Measurements from ENCODE around the gene IL9R.
"Not testable (repeated sequence)": the region's sequence is repeated elsewhere in the genome, so short reads cannot be mapped to it uniquely, and the experiment has no call there.

Gene IL9R, protein sequence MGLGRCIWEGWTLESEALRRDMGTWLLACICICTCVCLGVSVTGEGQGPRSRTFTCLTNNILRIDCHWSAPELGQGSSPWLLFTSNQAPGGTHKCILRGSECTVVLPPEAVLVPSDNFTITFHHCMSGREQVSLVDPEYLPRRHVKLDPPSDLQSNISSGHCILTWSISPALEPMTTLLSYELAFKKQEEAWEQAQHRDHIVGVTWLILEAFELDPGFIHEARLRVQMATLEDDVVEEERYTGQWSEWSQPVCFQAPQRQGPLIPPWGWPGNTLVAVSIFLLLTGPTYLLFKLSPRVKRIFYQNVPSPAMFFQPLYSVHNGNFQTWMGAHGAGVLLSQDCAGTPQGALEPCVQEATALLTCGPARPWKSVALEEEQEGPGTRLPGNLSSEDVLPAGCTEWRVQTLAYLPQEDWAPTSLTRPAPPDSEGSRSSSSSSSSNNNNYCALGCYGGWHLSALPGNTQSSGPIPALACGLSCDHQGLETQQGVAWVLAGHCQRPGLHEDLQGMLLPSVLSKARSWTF

DNA sequence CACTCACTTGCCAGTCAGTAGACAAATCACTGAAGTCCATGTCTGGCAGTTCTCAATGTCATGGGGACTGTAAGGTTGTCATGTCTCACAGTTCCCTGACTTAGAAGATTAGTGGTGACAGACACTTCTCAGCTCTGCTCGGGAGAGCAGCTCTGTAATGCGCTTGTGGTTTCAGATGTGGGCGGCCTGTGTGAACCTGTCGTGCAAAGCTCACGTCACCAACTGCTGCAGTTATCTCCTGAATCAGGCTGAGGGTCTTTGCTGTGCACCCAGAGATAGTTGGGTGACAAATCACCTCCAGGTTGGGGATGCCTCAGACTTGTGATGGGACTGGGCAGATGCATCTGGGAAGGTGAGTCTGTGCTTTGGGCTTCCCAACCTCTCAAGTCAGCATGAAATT lies at the start of gene IL9R:
Gene IL9R (plus strand): TSS at position 261 of the 400 bp plus-strand sequence. CDS start 64 bp downstream, at position 325.
- no peak for DNase-seq (ENCODE audit: low read depth)

DNA sequence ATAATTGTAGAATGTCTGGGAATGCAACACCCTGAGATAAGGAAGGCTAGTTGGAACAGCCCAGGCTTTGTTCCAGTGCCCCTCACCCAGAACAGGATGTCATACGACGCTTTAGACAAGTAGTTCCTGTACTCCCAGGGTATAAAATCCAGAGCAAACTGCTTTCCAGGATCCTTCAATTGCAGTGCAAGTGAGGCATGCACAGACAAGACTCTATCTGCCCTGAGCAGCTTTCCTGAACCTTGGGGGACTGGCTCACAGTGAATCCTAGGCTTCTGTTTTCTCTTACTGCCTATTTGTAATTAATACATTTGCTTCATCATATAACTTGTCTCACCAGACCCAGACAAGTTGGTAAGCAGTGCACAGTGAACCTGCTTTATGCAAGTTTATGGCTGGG lies 48.4 kb upstream of the IL9R start:
- no peak for DNase-seq (ENCODE audit: low read depth)

DNA sequence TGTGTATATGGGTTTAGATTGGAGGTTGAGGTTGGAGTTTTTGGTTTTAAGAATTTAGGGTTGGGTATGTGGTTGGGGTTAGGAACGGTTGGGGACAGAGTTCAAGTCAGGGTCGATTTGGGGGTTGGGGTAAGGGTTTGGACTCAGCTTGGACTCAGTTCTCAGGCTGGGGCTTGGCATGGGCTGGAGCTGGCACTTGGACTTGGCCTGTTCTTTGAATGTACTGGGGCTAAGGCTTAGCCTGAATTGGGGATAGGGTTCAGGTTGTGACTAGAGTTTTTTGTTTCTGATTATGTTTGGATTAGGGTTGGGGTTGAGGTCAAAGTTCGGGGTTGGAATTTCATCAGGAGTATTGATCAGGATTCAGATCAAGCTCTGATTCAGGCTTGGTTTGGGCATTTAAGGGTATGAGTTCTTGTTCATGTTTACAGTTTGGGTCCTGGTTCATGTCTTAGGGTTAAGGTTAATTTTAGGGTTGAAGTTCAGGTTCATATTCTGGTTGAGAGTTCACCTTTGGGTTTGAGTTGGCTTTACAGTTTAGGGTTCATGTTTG lies 46.2 kb upstream of the IL9R start:
- DNase-seq (ENCODE audit: low read depth) = no peak

DNA sequence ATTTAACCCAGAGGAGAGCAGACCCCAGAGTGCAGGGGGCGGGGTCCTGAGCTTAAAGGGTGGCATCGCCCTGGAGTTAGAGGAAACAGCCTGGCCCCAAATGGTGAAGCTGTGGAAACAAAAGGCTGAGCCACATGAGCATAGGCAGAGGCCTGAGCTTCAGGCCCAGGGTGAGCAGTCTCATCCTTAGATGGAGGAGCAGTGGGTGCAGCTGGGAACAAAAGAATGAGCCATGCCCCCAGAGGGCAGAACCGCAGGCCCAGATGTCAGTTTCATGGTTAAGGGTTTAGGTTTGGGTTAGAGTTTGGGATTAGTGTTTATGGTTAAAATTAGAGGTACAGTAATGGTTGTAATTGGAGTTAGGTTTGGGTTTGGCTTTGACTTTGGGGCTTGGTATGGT lies 44.4 kb upstream of the IL9R start:
- DNase-seq (ENCODE audit: low read depth) = no peak

DNA sequence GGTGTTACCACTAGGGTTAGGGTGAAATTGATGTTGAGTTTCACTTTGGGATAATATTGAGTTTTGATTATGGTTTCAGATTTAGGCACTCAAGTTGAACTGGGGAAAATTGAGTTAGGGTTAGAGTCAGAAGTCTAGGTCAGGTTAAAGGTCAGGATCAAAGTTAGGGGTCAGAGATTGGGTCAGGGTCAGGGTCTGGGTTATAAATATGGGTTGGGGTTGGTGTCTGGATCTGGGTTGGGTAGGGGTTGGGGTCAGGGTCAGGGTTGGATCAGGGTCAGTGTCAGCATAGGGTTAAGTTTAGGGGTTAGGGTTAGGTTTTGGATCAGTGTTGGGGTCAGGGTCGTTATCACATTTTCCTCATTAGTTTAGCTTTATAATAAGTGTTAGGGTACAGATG lies 42.7 kb upstream of the IL9R start:
- DNase-seq (ENCODE audit: low read depth) = no peak

DNA sequence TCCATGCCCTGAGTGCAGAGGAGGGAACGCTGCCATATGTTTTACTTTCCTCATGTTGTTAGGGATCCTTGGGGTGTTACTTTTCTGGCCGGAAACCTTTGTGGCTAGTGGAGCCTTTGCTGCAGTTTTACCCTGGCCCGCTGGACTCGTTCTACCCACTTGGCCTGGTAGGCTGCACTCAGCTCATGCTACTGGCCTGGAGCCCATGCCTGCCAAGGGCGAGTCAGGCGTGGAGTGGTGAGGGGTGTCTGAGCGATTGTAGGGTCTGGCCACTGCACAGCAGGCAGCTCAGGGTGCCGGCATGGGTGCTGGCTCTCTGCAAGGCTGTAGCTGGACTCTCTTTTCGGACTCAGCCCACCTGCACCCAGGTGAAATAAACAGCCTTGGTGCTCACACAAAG lies 41.4 kb upstream of the IL9R start:
- no peak for DNase-seq (ENCODE audit: low read depth)

DNA sequence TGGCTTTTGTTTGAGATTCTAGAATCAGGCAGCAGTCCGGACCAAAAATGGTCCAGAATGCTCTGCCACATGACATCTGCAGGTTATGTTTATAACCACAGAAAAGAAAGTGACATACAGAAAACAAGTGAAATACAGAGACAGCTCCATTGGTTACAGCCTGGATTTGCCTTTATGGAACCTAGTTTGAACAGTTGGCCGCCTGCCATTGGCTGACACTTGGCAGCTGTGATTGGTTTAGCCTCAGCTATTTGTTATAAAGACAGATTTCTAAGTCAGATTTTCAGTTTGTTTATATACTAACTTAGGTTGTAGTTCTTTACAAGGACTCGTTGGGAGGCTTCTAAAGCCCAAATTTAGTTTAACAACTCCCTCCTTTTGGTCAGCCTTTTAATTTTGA lies 40.8 kb upstream of the IL9R start:
- no peak for DNase-seq (ENCODE audit: low read depth)

DNA sequence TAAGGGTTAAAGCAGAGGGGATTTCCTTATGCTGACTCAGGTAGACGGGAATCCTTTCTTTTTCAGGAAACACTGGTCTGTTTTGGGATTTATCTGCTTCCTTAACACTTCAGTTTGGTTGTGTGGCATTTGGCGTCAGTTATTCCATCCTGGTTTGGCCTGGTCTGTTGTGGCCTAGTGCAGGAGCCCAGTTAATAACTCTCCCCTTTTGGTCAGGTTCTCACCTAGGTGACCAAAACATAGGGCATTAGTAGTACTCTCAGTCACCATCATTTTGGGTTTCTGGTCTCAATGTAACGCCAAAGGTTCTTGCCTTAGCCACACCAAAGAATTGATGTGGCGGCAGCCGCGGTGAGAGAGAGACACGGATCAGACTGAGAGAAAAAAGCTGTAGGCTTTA lies 39.7 kb upstream of the IL9R start:
- no peak for DNase-seq (ENCODE audit: low read depth)

DNA sequence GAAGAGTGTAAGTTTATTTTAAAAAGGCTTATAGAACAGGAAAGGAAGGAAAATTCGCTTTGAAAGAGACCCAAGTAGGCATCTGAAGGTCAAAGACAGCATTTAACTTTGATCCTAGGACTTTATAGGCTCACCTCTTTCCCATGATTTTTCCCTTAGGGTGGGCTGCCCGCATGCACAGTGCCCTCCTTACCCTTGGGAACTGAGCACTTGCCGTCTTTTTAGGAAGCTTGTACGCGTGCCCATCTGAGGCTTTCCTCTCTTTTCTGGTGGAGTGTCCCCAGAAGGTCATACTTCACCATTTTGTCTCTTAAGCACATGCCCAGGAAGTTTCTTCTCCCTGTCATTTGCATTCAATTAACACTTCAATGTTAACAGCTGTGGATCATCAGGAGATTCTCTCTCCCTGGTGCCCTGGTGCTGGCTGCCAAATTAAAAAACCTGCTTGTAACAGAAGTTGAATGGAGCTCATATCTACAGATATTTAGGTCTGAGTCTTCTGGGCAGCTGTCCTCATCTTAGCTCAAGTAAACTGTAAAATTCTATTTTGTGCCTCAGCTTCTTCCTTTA lies 38.4 kb upstream of the IL9R start:
- no peak for DNase-seq (ENCODE audit: low read depth)

DNA sequence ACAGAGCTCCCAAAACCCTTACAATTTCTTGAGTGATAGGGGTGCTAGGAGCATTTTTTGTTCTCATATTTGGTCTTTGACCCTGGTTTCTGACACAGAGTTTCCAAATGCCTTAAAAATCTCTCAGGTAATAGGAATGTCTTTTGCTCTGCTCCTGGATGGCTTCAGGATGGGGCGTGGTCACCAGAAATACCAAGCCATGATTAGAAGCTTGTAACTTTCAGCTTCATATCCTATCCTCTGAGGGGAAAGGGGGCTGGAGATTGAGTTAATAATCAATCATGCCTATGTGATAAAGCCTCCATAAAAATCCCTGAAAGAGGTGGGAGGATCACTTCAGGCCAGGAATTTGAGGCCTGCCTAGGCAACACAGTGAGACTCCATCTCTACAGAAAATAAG lies 34.6 kb upstream of the IL9R start:
- DNase-seq (ENCODE audit: low read depth) = no peak

DNA sequence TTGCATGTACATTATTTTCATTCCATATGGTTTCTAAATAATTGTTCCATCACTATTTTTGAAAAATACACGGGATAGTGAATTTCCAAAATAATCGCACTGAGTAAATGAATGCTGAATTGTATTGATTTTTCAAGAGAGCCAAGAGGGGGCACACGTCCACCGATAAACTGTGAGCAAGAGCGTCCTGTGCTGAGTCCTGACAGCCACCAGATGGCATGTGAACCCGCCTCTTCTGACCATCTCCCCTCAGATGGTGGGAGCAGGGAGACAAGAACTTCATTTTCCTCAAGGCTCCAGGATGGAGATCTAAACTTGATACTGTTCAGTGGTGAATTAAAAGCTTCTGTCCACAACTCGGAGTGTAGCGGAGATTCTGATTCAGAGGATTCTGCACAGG lies 30.6 kb upstream of the IL9R start:
- DNase-seq (ENCODE audit: low read depth) = no peak

DNA sequence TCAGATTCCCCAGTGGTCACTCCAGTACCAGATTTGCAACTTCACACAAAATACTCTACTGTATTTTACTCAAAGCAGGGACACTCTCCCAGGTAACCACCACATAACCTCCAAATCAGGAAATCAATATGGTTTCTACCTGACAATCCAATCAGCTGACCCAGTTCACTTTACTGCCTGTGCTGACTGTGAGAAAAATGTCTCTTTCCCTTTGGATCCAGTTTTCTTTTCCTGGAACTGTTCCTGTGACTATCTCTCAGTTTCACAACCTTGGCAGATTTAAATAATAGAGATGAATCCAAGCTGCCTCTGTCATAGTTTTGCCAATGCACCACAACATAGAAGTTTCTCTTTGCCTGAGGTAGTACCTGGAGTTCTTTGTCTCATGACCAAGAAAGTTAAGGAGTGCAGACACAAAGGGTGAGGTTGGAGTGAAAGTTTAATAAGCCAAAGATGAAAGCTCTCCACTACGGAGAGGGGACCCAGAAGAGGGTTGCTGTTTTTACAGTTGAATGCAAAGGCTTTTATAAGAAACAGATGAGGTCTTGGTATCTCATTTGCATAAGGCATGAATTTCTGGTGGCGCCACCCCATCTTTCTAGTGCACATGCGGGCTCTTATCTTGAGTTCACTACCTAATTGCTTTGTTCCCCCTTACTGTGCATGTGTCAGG lies 29.7 kb upstream of the IL9R start:
- DNase-seq (ENCODE audit: low read depth) = no peak

DNA sequence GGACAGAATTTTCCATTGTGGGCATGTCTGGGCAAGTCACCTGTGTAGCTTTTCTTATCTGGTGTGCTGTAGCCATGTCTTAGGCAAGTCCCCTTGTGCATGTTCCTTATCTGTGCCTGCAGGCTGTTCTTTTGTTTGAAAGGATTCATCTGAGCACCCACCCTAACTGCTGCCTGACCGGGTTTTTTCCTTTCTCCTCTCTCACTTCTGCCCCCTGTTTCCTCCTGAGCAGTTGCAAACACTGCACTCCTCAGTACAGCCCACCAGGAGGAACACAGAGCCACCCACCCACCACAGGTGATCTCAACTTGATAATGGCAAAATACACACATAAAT lies 29.2 kb upstream of the IL9R start:
- no peak for DNase-seq (ENCODE audit: low read depth)

DNA sequence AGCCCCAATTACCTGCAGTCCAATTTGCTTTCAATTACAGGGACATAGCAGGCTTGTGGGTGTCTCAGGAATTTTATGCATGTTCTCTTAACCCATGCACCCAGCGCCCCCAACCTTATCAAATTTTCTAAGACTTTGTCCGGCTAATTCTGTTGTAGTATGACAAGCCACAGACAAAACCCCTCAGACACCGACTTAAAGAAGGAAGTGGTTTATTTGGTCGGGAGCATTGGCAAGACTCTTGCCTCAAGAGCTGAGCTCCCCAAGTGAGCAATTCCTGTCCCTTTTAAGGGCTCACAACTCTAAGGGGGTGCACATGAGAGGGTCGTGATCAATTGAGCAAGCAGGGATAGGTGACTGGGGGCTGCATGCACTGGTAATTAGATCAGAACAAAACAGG lies 28.7 kb upstream of the IL9R start:
- DNase-seq (ENCODE audit: low read depth) = no peak

DNA sequence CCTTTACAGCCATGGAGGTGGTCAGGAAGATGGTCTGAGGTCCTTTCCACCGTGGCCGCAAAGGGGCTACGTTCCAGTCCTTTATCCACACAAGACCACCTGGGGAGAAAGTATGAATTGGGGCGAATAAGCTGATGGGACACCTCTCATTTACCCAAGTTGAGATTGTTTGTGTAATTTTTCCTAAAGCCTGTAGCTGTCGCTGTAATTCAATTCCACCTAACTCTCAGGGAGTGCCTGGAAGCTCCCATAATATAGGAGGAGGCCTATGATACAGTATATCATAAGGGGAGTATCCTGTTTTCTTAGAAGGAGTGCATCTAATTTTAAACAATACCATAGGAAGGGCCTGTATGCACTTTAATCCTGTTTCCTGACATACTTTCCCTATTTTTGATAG lies 25.8 kb upstream of the IL9R start:
- not testable (repeated sequence) for DNase-seq (ENCODE audit: low read depth)

DNA sequence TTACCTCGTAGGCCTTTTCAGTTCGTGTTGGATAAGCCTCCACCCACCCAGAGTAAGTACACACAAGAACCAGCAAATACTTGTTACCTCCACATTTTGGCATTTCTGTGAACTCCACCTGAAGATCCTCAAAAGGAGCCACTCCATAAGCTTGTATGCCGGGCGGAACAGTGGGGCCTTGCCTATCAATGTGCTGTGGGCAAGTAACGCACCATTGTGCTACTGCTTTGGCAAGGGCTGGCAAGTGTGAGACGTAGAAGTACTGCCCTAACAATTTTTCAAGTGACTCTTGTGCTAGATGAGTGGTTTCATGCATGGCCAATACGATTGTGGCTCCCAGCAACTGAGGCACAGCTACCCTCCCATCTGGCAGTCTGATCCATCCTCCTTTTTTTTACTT lies 25.3 kb upstream of the IL9R start:
- DNase-seq (ENCODE audit: low read depth) = not testable (repeated sequence)

DNA sequence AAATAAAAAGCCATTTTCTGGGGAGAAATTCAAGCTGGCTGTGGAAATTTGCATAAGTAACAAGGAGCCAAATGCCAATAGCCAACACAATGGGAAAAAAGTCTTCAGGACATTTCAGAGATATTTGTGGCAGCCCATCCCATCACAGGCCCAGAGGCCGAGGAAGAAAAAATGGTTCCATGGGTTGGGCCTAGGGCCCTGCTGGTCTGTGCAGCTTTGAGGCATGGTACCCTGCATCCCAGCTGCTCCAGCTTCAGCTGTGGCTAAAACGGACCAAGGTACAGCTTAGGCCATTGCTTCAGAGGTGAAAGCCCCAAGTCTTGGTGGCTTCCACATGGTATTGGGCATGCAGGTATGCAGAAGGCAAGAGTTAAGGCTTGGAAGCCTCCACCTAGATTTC lies 14.2 kb upstream of the IL9R start:
- no peak for DNase-seq (ENCODE audit: low read depth)

DNA sequence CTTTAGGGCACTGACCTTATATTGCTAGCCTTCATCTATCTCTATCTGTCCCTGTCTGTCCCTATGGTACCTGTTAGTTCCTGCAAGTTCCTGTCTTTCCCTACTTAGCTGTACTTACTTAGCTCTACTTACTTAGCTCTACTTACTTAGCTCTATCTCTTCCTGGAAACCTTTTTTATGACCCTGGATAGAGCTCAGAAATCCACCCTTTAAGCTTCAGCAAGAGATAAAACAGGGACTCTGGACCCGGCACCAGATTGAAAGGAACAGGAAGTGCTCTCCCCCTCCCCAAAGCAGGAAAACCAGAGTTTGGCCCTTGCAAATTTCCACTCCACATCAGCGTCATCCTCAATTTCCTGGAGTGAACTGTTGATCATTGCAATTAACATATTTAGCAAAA lies 12.3 kb upstream of the IL9R start:
- no peak for DNase-seq (ENCODE audit: low read depth)

DNA sequence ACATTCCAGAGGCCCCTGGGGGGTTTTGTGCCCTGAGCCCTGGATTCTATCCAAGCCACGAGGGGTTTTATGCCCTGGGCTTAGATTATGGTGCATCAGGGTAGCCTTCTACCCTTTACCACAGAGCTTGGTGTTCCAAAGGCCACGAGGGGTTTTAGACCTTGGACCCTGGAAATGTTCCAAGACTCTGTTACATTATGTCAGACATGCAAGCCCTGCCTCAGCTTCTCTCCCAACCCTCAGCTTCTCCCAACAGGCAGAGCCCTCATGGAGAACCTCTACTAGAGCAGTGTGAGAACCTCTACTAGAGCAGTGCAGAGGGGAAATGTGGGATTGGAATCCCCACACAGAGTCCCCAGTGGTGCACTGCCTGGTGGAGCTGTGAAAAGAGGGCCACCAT lies 10.5 kb upstream of the IL9R start:
- not testable (repeated sequence) for DNase-seq (ENCODE audit: low read depth)

DNA sequence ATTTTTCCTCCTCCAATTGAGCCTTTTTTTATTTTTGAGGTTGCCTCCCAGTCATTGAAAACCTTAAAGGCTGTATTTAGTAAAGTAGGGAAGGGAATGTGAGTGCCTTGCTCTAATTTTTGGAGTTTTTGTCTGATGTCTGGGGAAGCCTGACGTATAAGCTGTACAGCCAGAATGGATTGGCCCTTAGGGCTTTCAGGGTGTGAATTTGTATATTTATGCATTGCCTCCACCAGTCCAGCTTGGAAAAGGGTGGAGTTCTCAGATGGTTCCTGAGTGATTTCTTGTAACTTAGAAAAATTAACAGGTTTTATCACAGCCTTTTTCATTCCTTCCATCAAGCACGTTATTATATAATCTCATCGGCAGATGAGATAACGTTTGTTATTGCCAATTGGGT lies 8.6 kb upstream of the IL9R start:
- no peak for DNase-seq (ENCODE audit: low read depth)

DNA sequence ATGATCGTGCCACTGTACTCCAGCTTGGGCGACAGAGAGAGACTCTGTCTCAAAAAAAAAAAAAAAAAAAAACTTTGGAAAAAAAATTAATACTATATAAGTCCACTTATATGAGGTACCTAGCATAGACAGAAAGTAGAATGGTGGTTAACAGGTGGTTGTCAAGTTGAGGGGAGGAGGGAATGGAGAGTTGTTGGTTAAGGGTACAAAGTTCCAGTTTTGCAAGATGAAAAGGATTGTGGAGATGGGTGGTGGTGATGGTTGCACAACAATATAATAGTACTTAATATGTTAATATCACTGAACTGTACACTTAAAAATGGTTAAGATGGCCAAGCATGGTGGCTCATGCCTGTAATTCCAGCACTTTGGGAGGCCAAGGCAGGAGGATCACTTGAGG lies 4.1 kb upstream of the IL9R start:
- DNase-seq (ENCODE audit: low read depth) = no peak

DNA sequence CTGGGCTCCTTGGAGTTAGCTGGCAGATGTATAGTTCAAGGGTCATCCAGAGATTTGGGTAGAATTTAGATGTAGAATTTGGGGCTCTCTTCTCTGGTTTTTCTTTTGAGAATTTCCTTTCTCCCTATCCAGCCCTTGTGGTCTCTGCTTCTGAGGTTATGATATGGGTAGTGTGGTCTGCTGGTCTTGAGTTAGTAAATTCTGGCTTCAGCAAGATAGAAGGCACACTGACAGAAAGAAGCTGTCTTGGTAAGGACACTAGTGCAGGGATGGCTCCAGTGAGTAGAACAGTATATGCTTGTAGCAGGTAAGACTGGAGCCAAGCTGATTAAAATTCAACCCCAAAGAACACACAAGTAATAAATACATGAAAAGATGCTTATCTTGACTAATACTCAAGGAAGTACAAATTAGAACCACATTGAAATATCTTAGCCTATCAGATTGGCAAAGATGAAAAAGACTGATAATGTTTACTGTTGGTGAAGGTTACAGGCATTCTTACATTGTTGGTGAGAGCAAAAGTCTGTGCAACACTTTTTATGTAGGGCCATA lies 2.1 kb upstream of the IL9R start:
- no peak for DNase-seq (ENCODE audit: low read depth)

DNA sequence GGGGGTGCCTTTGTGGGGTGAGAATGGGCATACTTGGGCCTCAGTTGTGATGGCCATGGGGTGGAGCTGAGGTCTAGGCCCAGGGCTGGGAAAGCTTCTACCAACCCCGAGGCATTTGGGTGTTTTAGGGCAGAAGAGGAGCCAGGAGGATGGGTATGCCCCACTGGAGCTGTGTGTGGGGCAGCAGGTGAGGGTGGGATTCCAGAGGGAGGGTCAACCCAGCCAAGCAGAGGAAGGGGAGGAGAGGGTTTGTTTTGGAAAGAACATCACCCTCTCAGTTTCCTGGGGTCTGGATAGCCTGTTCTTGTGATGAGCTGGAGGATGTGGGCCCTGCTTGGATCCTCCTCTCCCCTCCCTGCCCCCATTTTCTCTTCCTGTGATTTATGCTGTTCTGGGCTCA lies 620 bp downstream of the IL9R start:
- DNase-seq (ENCODE audit: low read depth) = no peak
